Smooth muscle cell (in vitro differentiated cells): ENCODE data around the gene BRME1. TPM values are rescaled to one million over a fixed set of nuclear protein-coding genes. Genes with fewer than 3 reads are reported as not detected.

Experiments
- DNase-seq: peaks from one replicate; lab custom pipeline; 2025; ENCODE audit not compliant: unreplicated experiment; lab: John Stamatoyannopoulos, UW
- H2AFZ ChIP-seq: fragments of 200-600 bp; sonication (generic); 2 replicates; pipeline ENCODE4 v1.6.0; 2016; ENCODE audit warnings: antibody characterized with exemption, low read depth, mild to moderate bottlenecking
- H3F3A ChIP-seq: fragments of 200-600 bp; sonication (generic); 2 replicates; pipeline ENCODE4 v1.6.0; 2017; ENCODE audit warnings: antibody characterized with exemption, low read depth
- H3K27ac ChIP-seq: fragments of 200-600 bp; sonication (generic); 2 replicates; pipeline ENCODE4 v1.5.1; 2016; ENCODE audit warnings: low read depth, mild to moderate bottlenecking
- H3K27me3 ChIP-seq: fragments of 200-600 bp; sonication (generic); 2 replicates; pipeline ENCODE4 v1.6.1; 2016; ENCODE audit warnings: low read depth, mild to moderate bottlenecking
- H3K36me3 ChIP-seq: fragments of 200-600 bp; sonication (generic); 2 replicates; pipeline ENCODE4 v1.5.1; 2016; ENCODE audit warnings: low read depth
- H3K4me1 ChIP-seq: fragments of 200-600 bp; sonication (generic); 2 replicates; pipeline ENCODE4 v1.5.1; 2016; ENCODE audit warnings: low read depth
- H3K4me2 ChIP-seq: fragments of 200-600 bp; sonication (generic); 2 replicates; pipeline ENCODE4 v1.6.0; 2016; ENCODE audit warnings: mild to moderate bottlenecking
- H3K4me3 ChIP-seq: fragments of 200-600 bp; sonication (generic); 2 replicates; pipeline ENCODE4 v1.5.1; 2016; ENCODE audit warnings: mild to moderate bottlenecking
- H3K79me2 ChIP-seq: fragments of 200-600 bp; sonication (generic); 2 replicates; pipeline ENCODE4 v1.6.0; 2016; ENCODE audit warnings: low read depth, mild to moderate bottlenecking
- H3K9ac ChIP-seq: fragments of 200-600 bp; sonication (generic); 2 replicates; pipeline ENCODE4 v1.6.0; 2016; ENCODE audit warnings: low read depth
- H3K9me3 ChIP-seq: fragments of 200-600 bp; sonication (generic); replicated peaks from 2 replicates; pipeline ENCODE4 v1.5.1; 2016; ENCODE audit warnings: low read depth
- H4K20me1 ChIP-seq: fragments of 200-600 bp; sonication (generic); 2 replicates; pipeline ENCODE4 v1.6.0; 2016; ENCODE audit warnings: low read depth
- CTCF ChIP-seq: fragments of 200-600 bp; sonication (generic); IDR thresholded peaks from 2 replicates; pipeline ENCODE4 v1.5.1; 2017; ENCODE audit warnings: borderline replicate concordance, mild to moderate bottlenecking, antibody characterized with exemption; ENCODE audit not compliant: insufficient read depth, poor library complexity, severe bottlenecking
- WGBS: methylation state at CpG from one replicate; pipeline ENCODE4 v1.1.7; 2016; ENCODE audit warnings: low lambda C conversion rate; 5-methylcytosine and 5-hydroxymethylcytosine counted together
- polyA plus RNA-seq: library from polyadenylated mRNA; unstranded; fragments of >200 nt; fragmentation: Nextera tagmentation; extraction: Ambion mirVana; gene quantifications from 2 replicates; pipeline ENCODE4 v1.2.1, GENCODE V29; 2016
- total RNA-seq: library from RNA; depleted of rRNA; stranded (reverse); fragments of >200 nt; gene quantifications from 2 replicates; pipeline ENCODE4 v1.2.3, GENCODE V29; 2014

Gene BRME1
- total and polyA plus RNA-seq, 2 experiments from 2014 or later: 0.72 to 2.2 TPM

DNA sequence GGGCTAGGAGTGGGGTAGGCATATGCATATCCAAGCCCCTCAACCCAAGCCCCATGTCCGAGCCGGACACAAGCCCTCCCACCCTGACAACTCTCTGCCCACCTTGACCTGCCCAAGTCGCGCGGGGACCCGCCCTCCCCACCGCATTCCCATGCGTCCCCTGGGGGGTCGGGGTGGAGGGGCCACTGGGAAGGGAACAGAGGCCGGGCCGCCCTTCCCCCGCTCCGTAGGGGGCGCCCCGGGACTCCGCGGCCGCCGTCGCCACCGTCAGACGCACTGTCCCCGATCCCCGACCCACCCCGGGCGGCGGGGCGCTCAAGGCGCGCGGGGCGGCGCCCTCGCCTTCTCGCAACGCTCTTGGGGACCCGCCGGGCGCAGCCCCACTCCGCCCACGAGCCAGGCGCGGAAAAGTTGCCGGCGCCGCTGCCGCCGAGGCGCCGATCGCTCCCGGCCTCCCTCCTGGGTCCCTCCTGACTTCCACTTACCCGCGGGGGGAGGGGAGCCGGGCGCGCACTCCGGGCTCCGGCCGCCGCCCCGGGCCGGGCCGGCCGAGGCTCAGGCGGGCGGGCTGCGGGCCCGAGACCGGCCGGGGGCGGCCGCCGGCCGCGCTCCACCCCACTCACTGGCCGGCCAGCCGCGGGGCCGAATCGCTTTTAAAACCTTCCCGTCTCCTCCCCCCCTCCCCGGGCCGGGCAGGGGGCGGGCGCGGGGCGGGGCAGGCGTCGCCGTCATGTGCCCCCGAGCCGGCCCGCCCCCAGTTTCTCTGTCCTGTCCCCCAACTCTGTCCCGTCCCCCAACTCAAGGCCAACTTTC lies 63.4 kb downstream of the BRME1 start:
- Histone ChIP-seq H3K4me3 (peak overlapping the region; percentile 94), H3K79me2 (peaks cover 56% of the 10 kb centered on the region), H3K36me3 (no peaks in the 10 kb centered on the region), H4K20me1 (peaks cover 51% of the 10 kb centered on the region), H3K9me3 (no peaks in the 10 kb centered on the region), H3K4me2 (peak overlapping the region; percentile 87), H2AFZ (no peak overlapping the region), H3F3A (peaks cover 49% of the 10 kb centered on the region), H3K27ac (peak overlapping the region; percentile 100), H3K4me1 (peaks cover 26% of the 10 kb centered on the region), H3K9ac (peak overlapping the region; percentile 99), H3K27me3 (no peaks in the 10 kb centered on the region)
- DNase-seq: peak; percentile 74
- WGBS: 2% methylated on average over 9 of the region's 95 CpGs
- peak; percentile 19 for TF ChIP-seq CTCF

DNA sequence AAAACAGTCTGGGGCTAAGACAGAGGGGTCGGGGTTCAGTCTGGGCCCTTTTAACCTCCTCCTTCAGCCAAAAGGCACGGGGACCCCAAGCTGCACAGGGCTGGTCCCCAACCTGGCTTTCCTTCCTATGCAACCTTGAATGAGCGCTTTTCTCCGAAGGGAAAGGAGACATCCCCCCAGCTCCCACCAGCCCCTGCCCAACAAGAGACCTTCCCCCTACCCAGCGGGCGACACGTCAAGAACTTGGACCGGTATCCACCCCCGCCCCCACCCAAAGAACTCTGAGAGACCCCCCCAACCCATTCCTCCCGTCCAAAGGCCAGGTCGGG lies 64.0 kb downstream of the BRME1 start:
- H3K4me1 ChIP-seq: peaks cover 24% of the 10 kb centered on the region
- no peaks in the 10 kb centered on the region for H3K36me3 ChIP-seq
- H3K4me3 ChIP-seq: peak overlapping the region; percentile 94
- TF ChIP-seq CTCF: no peak
- peak overlapping the region; percentile 99 for H3K9ac ChIP-seq
- no peak overlapping the region for H2AFZ ChIP-seq
- peak overlapping the region; percentile 87 for H3K4me2 ChIP-seq
- peaks cover 53% of the 10 kb centered on the region for H3F3A ChIP-seq
- H3K79me2 ChIP-seq: peaks cover 61% of the 10 kb centered on the region
- peaks cover 57% of the 10 kb centered on the region for H4K20me1 ChIP-seq
- no peaks in the 10 kb centered on the region for H3K27me3 ChIP-seq
- no peak for DNase-seq
- peak overlapping the region; percentile 100 for H3K27ac ChIP-seq
- WGBS: 19% methylated on average over 7 of the region's 11 CpGs
- H3K9me3 ChIP-seq: no peaks in the 10 kb centered on the region

- Histone ChIP-seq H3K9me3 (no peaks in the 10 kb centered on the region), H3K79me2 (peaks cover 67% of the 10 kb centered on the region), H3F3A (peaks cover 57% of the 10 kb centered on the region), H4K20me1 (peaks cover 63% of the 10 kb centered on the region), H3K4me1 (peaks cover 21% of the 10 kb centered on the region), H3K4me2 (peak overlapping the region; percentile 87), H3K4me3 (peak overlapping the region; percentile 94), H3K27ac (peak overlapping the region; percentile 100), H3K9ac (peak overlapping the region; percentile 99), H2AFZ (no peak overlapping the region), H3K36me3 (no peaks in the 10 kb centered on the region), H3K27me3 (no peaks in the 10 kb centered on the region)
- DNase-seq: no peak
- WGBS: 55% methylated on average over 26 of the region's 26 CpGs
- TF ChIP-seq CTCF: no peak
These were observed 64.6 kb downstream of the BRME1 start for GRCh38 chr19:13841086-13841961.
